ENCODE data around the gene PAFAH1B1. TPM values are rescaled to one million over a fixed set of nuclear protein-coding genes. Genes with fewer than 3 reads are reported as not detected.

The PAFAH1B1 gene
- total RNA-seq, 1 experiment from 2014 or later, result 49.1 TPM

DNA sequence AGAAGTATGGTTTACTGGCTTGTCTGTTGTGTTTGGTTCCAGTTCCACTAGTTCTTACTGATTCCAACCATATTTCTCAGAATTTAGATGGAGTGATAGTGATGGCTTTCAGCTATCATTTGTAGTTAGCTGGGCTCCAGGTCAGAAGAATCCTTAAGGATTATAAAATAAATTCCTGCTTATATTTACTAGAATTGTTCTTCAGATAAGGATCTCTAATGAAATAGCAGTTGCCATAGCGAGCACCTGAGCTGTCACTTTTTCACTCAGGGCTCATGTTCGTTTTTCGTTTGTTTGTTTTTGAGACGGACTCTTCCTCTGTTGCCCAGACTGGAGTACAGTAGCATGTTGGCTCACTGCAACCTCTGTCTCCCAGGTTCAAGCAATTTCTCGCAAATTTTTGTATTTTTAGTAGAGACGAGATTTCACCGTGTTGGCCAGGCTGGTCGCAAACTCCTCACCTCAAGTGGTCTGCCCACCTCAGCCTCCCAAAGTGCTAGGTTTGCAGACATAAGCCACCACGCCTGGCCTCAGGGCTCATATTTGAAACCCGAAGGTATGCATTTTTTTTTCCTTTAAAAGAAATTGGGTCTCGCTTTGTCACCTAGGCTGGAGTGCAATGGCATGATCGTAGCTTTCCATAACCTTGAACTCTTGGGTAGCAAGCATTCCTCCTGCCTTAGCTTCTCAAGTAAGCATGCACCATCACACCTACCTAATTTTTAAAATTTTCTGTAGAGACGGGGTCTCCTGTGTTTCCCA is 42.9 kb downstream of the PAFAH1B1 start:
- TF ChIP-seq EZH2 (IDR thresholded peaks at IDR 0.05; ENCODE audit: low read length, unreplicated experiment) (no peak), EZH2phosphoT487 (IDR thresholded peaks at IDR 0.05; ENCODE audit: borderline replicate concordance, low read length) (no peak)
- TF ChIP-seq, protein P1, sequence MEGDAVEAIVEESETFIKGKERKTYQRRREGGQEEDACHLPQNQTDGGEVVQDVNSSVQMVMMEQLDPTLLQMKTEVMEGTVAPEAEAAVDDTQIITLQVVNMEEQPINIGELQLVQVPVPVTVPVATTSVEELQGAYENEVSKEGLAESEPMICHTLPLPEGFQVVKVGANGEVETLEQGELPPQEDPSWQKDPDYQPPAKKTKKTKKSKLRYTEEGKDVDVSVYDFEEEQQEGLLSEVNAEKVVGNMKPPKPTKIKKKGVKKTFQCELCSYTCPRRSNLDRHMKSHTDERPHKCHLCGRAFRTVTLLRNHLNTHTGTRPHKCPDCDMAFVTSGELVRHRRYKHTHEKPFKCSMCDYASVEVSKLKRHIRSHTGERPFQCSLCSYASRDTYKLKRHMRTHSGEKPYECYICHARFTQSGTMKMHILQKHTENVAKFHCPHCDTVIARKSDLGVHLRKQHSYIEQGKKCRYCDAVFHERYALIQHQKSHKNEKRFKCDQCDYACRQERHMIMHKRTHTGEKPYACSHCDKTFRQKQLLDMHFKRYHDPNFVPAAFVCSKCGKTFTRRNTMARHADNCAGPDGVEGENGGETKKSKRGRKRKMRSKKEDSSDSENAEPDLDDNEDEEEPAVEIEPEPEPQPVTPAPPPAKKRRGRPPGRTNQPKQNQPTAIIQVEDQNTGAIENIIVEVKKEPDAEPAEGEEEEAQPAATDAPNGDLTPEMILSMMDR (conservative IDR thresholded peaks at IDR 0.05; ENCODE audit: low read depth, low read length), result no peak
- H3K4me2 ChIP-seq (ENCODE audit: low read length), result no peak overlapping the region
- H3K27ac ChIP-seq (ENCODE audit: low read length), result no peak overlapping the region
- H3K9me2 ChIP-seq (replicated peaks; ENCODE audit: low read length), result no peaks in the 10 kb centered on the region
- ATAC-seq, result no peak
- peaks cover 18% of the 10 kb centered on the region for H3K4me1 ChIP-seq (ENCODE audit: insufficient read depth, low read length)
- H3K9ac ChIP-seq (ENCODE audit: low read length), result no peak overlapping the region
- peaks cover 58% of the 10 kb centered on the region for H3K79me2 ChIP-seq (ENCODE audit: low read length)
- H3K9me3 ChIP-seq (ENCODE audit: low read length), result no peaks in the 10 kb centered on the region
- no peak overlapping the region for H2AFZ ChIP-seq (ENCODE audit: low read length)
- no peaks in the 10 kb centered on the region for H3K27me3 ChIP-seq (ENCODE audit: low read length)
- intact Hi-C loops (cut with micrococcal nuclease), result no loop called here
- POLR2A ChIA-PET (ENCODE audit: unreplicated experiment), result interaction anchor here (0.6 kb wide), 1 partner anchor 220 kb away, joined by 11 read pairs; no protein-coding TSS in a partner anchor
- H4K20me1 ChIP-seq (ENCODE audit: low read length), result peaks cover 45% of the 10 kb centered on the region
- H3K36me3 ChIP-seq (ENCODE audit: low read depth, low read length), result peaks cover 4% of the 10 kb centered on the region; the same call in 1 of the 2 replicates
- CTCF ChIA-PET, result no interaction called here
- no TSS peak for BruUV-seq (replicated peaks)
- H3K4me3 ChIP-seq (ENCODE audit: low read length), result no peak overlapping the region
- no peaks in the 10 kb centered on the region for H3F3A ChIP-seq (ENCODE audit: low read length, unreplicated experiment)
- no peak for DNase-seq

DNA sequence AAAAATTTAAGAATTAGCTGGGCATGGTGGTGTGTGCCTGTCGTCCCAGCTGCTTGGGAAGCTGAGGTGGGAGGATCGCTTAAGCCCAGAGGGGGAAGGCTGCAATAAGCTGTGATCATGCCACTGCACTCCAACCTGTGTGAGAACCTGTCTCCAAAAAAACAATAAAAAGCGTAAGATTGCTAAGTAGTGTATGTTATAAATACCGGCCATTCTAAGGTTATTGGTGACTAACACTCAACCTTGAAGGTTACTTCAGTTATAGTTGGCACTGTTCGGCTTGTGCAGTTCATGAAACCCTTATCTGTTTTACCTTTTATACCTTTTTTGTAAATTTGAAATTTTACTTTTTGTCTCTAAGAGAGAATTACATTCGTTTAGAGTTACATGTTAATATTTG is 44.0 kb downstream of the PAFAH1B1 start:
- ChIA-PET CTCF (no interaction called here), POLR2A (ENCODE audit: unreplicated experiment) (no interaction called here)
- H3K9me2 ChIP-seq (replicated peaks; ENCODE audit: low read length), result no peaks in the 10 kb centered on the region
- H3K27me3 ChIP-seq (ENCODE audit: low read length), result no peaks in the 10 kb centered on the region
- no peak overlapping the region for H3K27ac ChIP-seq (ENCODE audit: low read length)
- no peaks in the 10 kb centered on the region for H3F3A ChIP-seq (ENCODE audit: low read length, unreplicated experiment)
- intact Hi-C loops (cut with micrococcal nuclease), result no loop called here
- no peak for ATAC-seq
- TF ChIP-seq, protein P1 (conservative IDR thresholded peaks at IDR 0.05; ENCODE audit: low read depth, low read length), result no peak
- TF ChIP-seq EZH2 (IDR thresholded peaks at IDR 0.05; ENCODE audit: low read length, unreplicated experiment), result no peak
- TF ChIP-seq EZH2phosphoT487 (IDR thresholded peaks at IDR 0.05; ENCODE audit: borderline replicate concordance, low read length), result no peak
- no peak for DNase-seq
- H3K4me1 ChIP-seq (ENCODE audit: insufficient read depth, low read length), result peaks cover 18% of the 10 kb centered on the region
- peaks cover 10% of the 10 kb centered on the region; the same call in 1 of the 2 replicates for H3K36me3 ChIP-seq (ENCODE audit: low read depth, low read length)
- H2AFZ ChIP-seq (ENCODE audit: low read length), result no peak overlapping the region
- BruUV-seq (replicated peaks), result no TSS peak
- H4K20me1 ChIP-seq (ENCODE audit: low read length), result peaks cover 36% of the 10 kb centered on the region
- no peak overlapping the region for H3K4me2 ChIP-seq (ENCODE audit: low read length)
- H3K79me2 ChIP-seq (ENCODE audit: low read length), result peaks cover 58% of the 10 kb centered on the region
- H3K4me3 ChIP-seq (ENCODE audit: low read length), result no peak overlapping the region
- H3K9me3 ChIP-seq (ENCODE audit: low read length), result no peaks in the 10 kb centered on the region
- H3K9ac ChIP-seq (ENCODE audit: low read length), result no peak overlapping the region

DNA sequence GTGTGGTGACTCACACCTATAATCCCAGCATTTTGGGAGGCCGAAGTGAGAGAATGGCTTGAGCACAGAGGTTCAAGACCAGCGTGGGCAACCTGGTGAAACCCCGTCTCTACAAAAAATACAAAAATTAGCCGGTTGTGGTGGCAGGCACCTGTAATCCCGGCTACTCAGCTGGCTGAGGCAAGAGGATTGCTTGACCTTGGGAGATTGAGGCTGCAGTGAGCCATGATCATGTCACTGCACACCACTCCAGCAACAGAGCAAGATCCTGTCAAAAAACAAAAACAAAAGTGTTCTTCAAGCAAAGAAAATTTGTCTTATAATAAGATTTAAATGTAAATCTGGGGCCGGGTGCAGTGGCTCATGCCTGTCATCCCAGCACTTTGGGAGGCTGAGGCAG is 51.5 kb downstream of the PAFAH1B1 start:
- Histone ChIP-seq H3K79me2 (ENCODE audit: low read length) (peaks cover 28% of the 10 kb centered on the region; the same call in 1 of the 2 replicates), H2AFZ (ENCODE audit: low read length) (no peak overlapping the region), H3K27ac (ENCODE audit: low read length) (no peak overlapping the region), H3K4me1 (ENCODE audit: insufficient read depth, low read length) (peaks cover 4% of the 10 kb centered on the region; the same call in 1 of the 2 replicates), H3K27me3 (ENCODE audit: low read length) (no peaks in the 10 kb centered on the region), H3K9ac (ENCODE audit: low read length) (no peak overlapping the region), H3K4me3 (ENCODE audit: low read length) (no peak overlapping the region), H3K9me3 (ENCODE audit: low read length) (no peaks in the 10 kb centered on the region), H3K36me3 (ENCODE audit: low read depth, low read length) (peaks cover 9% of the 10 kb centered on the region; the same call in 1 of the 2 replicates), H3K4me2 (ENCODE audit: low read length) (no peak overlapping the region), H3F3A (ENCODE audit: low read length, unreplicated experiment) (no peaks in the 10 kb centered on the region), H3K9me2 (replicated peaks; ENCODE audit: low read length) (no peaks in the 10 kb centered on the region), H4K20me1 (ENCODE audit: low read length) (no peaks in the 10 kb centered on the region)
- POLR2A ChIA-PET (ENCODE audit: unreplicated experiment), result interaction anchor here (0.6 kb wide), 2 partner anchors 33 to 134 kb away, joined by 4 to 17 read pairs; no protein-coding TSS in a partner anchor
- no peak for ATAC-seq
- no TSS peak for BruUV-seq (replicated peaks)
- intact Hi-C loops (cut with micrococcal nuclease), result no loop called here
- no peak for DNase-seq
- CTCF ChIA-PET, result no interaction called here
- TF ChIP-seq EZH2phosphoT487 (IDR thresholded peaks at IDR 0.05; ENCODE audit: borderline replicate concordance, low read length), result no peak

Data from PC-3 (cell line).